GM21717 (cell line): Measurements from ENCODE around the gene OR2F2.

Source experiments
- ATAC-seq: cut with Tn5 transposase; IDR thresholded peaks from one replicate; pipeline ENCODE4 v1.9.1; 2021; ENCODE audit warnings: mild to moderate bottlenecking, moderate library complexity; ENCODE audit not compliant: unreplicated experiment

OR2F2 gene

GRCh38 chr7:143934526-143935325 is at the start of gene OR2F2:
Gene OR2F2 (plus strand): TSS chr7:143935233. CDS start chr7:143935233, 0 bp downstream.
- ATAC-seq, result no peak

DNA sequence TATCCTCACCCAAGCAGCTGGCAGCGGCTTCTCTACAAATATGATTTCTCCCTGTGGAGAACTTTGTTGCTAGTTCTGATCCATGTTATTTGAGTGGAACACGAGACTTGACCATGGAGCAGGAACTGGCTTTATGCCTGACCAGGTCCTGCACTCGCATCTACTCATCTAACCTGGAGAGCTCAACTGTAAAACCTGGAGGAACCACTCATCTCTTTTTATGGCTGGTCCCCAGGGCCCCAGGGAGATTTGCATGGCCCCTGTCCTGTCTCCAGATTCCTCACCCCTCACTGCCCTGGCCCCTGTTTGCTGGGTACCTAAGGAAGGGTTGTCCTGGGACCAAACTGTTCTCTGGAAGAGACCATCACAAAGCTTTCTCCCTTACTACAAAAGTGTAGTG is 49.1 kb upstream of the OR2F2 start:
- ATAC-seq, result no peak

DNA sequence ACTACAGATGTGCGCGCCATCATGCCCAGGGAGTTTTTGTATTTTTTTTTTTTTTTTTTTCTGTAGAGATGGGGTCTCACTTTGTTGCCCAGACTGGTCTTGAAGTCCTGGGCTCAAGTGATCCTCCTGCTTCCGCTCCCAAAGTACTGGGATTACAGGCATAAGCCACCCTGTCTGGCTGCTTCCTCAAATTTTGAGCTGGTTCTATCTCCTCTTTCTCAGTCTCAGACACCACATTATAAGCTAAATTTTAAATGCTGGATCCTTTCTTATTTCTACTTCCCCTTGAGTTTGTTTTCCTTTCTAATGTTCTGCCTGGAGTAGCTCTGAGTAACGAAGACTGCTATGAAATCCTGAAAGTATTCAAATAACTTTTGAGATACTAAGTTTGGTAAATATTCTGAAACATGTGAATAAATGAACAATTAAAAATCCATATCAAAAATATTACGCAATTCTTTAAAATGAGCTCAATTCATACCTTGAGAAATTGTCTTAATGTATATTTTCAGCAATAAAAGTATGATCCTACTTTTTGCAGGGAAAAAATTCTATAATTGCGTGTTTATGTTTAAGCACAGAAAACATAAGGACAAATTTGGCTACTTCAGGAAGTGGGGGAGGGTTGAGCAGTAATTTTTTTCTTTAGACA is 48.1 kb upstream of the OR2F2 start:
- ATAC-seq, result no peak

DNA sequence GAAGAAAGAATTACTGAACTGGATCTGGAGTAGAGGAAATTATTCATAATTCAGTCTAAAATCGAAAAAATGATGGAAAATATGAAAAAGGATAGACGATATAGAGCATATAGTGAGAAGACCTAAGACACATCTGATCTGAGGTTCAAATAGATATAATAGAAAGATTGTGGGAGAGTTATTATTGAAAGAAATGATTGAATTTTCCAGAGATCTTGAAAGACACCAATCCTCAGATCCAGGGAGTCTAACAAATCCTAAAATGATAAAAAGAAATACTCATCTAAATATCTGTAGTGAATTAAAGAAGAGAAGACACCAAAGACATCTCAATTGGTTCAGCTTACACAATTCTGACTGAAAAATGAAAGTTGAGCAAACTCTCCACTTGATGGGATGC is 46.0 kb upstream of the OR2F2 start:
- no peak for ATAC-seq

DNA sequence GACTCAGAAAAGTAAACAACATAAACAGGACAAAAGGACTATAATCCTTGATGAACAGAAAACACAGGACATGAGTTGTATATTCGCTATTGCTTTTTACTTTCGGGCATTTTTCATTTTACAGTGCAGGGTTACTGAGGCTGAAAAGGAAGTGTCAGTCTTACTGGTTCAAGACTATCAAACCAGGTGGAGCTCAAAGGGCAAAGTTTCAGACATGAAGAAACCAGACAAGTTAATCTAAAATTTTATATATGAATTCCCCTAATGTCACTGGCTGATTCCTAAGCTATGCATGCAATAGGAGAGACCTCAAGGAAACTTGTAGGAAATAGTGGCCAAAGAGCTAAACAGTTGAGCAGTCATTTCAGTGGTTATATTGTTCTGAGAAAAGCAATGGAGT is 44.5 kb upstream of the OR2F2 start:
- no peak for ATAC-seq

DNA sequence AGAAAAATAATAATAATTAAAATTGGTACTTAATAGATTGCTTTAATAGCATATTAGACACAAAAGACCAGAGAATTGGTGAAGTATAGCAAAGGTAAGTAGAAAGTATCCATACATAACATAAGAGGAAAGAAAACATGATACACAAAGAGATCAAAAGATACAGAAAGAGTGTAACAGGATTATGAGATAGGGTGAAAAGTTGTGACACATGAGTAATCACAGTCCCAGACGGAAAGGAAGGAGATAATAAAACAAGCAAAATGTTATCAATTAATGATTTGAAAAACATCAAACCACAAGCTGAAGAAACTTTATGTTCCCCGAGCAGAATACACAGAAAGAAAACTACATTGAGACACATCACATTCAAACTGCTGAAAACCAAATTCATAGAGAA is 43.6 kb upstream of the OR2F2 start:
- ATAC-seq, result no peak

DNA sequence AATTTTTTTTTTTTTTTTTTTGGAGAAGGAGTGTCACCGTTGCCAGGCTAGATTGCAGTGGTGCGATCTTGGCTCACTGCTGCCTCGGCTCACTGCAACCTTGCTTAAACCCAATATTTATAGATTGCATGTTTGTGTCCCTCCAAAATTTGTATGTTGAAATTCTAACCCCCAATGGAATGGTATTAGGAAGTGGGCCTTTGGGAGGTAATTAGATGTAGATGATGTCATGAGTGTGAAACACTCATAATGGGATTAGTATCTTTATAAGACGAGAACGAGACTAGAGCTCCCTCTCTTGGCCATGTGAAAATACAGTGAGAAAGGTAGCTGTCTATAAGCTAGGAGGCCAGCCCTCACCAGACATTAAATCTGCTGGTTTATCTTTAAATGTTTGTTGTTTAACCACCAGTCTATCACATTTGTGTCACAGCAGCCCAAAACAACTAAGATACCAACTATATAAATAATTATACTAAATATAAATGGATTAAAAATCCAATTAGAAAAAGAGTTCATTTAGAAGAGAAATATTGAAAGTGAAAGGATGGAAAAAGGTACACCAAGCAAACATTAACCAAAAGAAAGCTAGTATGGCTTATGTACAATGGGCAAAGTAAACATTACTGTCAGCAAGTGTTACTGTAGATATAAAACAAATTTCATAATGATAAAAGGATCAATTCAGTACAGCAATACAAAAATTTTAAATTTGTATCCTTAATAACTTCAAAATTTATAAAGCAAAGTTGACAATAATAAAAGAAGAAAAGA is 42.3 kb upstream of the OR2F2 start:
- peak; percentile 99 for ATAC-seq

DNA sequence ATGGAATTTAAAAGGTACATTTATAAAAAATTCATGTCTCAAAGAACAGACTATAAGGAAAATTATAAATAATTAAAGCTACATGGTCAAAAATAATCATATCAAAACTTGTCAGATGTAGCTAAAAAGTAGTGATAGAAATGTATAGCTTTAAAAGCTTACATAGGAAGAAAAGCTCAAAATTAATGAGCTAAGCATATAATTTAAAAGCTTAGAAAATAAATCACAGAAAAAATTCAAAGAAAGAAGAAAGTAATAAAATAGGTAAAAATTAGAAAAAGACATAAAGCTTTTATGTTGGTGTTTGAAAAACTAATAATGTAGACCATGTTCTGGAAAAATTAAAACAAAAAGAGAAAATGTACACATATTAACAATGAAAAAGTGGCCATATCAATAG is 38.4 kb upstream of the OR2F2 start:
- ATAC-seq, result no peak

GRCh38 chr7:143898810-143899209 is 36.2 kb upstream of the OR2F2 start:
- ATAC-seq, result no peak

GRCh38 chr7:143900230-143900766 is 34.7 kb upstream of the OR2F2 start:
- ATAC-seq, result no peak

DNA sequence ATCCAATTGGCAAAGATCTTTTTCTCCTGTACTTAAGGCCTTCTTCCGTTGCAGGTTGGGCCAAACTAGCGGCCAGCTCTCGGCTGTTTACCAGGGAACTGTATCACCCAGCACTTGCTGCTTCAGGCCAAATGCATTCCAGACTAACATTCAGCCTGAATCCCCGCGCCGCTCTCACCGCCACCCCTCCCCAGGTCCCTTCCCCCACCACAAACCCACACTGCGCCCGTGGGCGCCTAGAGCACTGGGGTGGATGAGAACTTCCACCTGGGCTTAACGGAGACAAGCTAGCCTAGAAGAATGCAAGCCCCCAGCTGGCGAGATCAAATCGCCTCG is 33.7 kb upstream of the OR2F2 start:
- no peak for ATAC-seq

DNA sequence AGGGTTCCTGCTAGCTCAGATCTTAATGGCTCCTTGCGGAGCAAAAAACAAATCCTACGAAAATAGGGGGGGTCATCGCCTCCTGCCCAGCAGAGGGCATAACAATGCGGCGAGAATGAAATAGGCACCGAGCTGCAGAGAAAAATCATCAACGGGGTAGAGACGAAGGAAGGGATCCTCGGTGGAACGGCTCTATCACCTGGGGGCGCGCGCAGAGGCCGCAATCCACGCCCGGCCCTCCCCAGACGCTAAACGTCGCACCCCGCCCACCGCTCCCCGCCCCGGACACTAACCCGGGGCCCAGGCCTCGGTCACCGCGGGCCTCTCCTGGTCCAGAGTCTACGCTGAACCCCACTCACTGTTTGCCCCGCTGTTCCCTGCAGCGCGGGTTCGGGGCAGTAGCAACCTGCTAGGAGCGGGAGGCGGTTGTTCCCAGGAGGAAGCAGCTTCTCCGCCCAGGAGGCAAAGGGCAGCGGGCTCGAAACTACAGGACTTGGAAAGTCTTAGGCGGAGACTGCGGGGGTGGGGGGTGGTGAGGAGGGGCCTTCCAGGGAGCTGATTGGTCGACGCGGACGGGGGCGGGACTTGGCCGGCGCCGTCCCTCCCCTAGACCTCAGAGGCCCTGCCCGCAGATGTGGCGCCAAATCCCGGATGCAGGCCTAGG is 33.2 kb upstream of the OR2F2 start, which contains the start of gene TCAF1:
Gene TCAF1 (minus strand): TSS at position 509 of the 664 bp plus-strand sequence. CDS start 25,568 bp downstream, outside the sequence.
- ATAC-seq, result peak; percentile 97

GRCh38 chr7:143902332-143902899 is 32.6 kb upstream of the OR2F2 start:
- no peak for ATAC-seq

DNA sequence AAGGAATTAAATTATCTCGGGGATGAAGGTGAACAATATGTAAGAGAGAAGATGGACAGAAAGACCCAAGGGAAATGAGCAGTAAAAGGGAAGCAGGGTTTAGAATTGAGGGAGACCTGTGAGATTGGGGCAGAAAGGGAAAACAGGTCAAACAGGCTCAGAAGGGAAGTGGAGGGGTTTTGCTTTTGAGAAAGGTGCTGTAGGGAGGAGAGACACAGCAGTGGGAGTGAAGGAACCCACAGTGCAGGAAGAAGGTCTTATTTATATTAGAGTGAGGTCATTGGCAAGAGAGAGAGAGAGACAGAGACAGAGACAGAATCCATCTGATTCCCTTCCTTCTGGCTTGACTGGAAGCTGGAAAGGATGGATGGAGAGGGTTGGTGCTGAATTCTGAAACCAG is 29.5 kb upstream of the OR2F2 start:
- ATAC-seq, result no peak

- no peak for ATAC-seq
Observed at GRCh38 chr7:143906151-143906550, 28.9 kb upstream of the OR2F2 start.

DNA sequence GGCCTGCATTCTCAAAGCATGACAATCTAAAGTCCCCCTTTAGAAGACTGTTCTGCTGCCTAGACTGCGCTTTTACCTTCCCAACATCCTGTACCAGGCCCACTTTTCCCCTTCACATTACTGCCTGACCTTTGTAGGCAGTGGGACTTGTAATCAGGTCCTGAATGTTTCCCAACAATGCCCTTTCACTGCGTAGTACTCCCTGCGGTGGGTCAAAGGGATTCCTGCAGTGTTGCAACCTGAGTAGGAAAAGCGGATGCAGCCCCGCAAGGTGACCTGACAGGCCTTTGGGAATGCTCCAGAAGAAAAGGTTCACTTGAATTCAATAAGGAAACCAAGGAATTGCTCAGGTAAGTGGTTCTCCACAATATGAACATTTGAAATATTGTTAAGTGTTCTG is 28.1 kb upstream of the OR2F2 start:
- ATAC-seq, result no peak

DNA sequence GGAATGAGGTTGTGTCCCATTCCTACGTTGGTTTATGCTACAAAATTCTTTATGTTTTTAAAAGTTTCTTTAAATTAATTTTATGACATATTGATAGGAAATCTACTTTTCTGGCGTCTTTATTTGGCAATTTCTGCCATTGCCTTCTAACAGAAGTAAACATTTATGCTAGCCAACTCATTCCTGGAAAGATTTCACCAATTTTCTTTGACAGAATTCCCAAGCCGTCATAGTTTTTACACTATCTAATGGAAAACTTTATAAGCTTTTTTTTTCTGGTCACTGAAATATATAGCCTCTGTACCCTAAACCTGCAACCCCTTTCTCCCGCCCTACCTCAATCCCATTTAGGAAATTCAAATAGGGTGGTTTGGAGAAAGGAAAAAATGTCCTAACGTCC is 26.9 kb upstream of the OR2F2 start:
- no peak for ATAC-seq

DNA sequence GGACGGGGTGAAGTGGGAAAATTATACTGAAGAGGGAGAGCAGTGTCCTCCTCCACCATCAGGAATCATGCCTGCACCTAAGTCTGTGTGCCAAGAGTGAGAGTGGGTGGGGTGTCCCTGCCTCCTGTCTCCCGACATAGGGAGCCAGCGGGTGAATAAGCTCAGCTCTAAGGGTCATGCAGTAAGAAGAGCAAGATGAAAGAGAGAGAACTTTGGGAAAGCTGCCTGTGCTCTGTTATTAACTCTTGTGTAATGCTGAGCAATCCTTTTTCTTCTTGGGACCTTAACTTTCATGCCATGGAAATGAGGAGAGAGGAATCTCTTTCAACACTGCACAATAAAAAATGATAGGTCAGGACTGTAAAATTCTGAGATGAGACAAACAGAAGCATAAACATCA is 25.2 kb upstream of the OR2F2 start:
- no peak for ATAC-seq

DNA sequence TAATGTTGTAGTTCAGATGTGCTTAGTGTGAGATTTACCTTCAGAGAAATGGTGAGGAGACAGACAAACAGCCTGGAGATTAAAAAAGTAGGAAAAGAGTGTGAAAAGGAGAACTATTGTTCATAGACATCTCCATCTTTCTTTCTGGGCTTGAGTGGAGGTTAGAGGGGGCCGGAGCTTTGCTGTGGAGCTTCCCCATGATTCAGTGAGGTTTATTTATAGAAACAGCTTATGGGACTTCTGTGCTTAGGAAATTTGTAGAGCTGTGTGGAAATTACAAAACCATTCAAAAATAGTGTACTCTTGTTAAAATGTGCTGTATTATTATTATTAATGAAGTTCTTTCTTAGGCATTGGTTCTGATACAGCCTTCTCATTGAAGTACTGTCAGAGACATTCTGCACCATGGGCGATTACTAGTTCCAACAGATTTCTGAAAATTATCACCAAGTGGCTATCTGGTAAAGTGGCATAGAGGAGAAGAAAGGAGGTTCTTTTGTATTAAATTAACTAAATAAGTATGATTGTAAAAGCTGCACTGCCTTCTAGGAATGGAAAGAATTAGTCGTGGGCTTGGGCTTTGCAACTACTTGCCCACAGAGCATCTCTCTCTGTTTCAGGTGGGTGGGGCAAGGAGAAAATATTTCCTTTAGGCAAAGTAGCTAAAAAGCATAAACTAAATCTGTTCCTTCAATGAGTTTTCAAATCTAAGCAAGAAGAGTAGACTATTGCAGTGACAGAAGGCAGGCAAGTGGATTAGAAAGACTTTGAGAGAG is 24.4 kb upstream of the OR2F2 start:
- no peak for ATAC-seq
